Measurements from ENCODE around the gene STAB2. TPM values are rescaled to one million over a fixed set of nuclear protein-coding genes. Genes with fewer than 3 reads are reported as not detected.

The STAB2 gene
- total and polyA plus RNA-seq, 7 experiments from 2014 or later = not detected

- H3K36me3 Mint-ChIP-seq = peaks cover 0 to 4% (median 0%) of the 10 kb centered on the region in 5 donors
- intact Hi-C loops (cut with micrococcal nuclease) = no loop called here
- ATAC-seq = no peak
- no peak overlapping the region for H3K4me3 ChIP-seq (ENCODE audit: low read length)
- H3K27me3 Mint-ChIP-seq = peaks cover 0 to 14% (median 7%) of the 10 kb centered on the region in 5 donors
- no peak overlapping the region for H3K27ac Mint-ChIP-seq
- no peaks in the 10 kb centered on the region for H3K36me3 ChIP-seq (ENCODE audit: control insufficient read depth in 2 of 3, insufficient read depth in 3 of 3, low read length in 3 of 3)
- peaks cover 0 to 4% (median 0%) of the 10 kb centered on the region in 3 experiments for H3K9me3 ChIP-seq (ENCODE audit: control insufficient read depth in 2 of 3, low read length in 3 of 3)
- no peaks in the 10 kb centered on the region for H3K27me3 ChIP-seq (ENCODE audit: control insufficient read depth in 2 of 2, insufficient read depth in 2 of 2, low read length in 2 of 2)
- peaks cover 0 to 10% (median 4%) of the 10 kb centered on the region in 11 donors for H3K9me3 Mint-ChIP-seq
- H3K4me1 Mint-ChIP-seq = no peaks in the 10 kb centered on the region
- H3K27ac ChIP-seq (ENCODE audit: low read depth, low read length) = no peak overlapping the region
- H3K4me1 ChIP-seq (ENCODE audit: control insufficient read depth in 2 of 2, insufficient read depth in 2 of 2, low read length in 2 of 2) = no peaks in the 10 kb centered on the region
- DNase-seq = no peak
- no peak overlapping the region for H3K4me3 Mint-ChIP-seq
- ChIA-PET POLR2A (no interaction called here), CTCF (no interaction called here)
Observed at GRCh38 chr12:103731539-103731938, 144.5 kb downstream of the STAB2 start.

- Mint-ChIP-seq H3K36me3 (peaks cover 0 to 4% (median 0%) of the 10 kb centered on the region in 5 donors), H3K4me3 (no peak overlapping the region), H3K27me3 (peaks cover 0 to 27% (median 10%) of the 10 kb centered on the region in 5 donors), H3K9me3 (peaks cover 0 to 10% (median 5%) of the 10 kb centered on the region in 11 donors), H3K4me1 (no peaks in the 10 kb centered on the region), H3K27ac (no peak overlapping the region)
- peaks cover 0 to 4% (median 0%) of the 10 kb centered on the region in 3 experiments for H3K9me3 ChIP-seq (ENCODE audit: control insufficient read depth in 2 of 3, low read length in 3 of 3)
- no peaks in the 10 kb centered on the region for H3K27me3 ChIP-seq (ENCODE audit: control insufficient read depth in 2 of 2, insufficient read depth in 2 of 2, low read length in 2 of 2)
- CTCF ChIA-PET = no interaction called here
- no peak for DNase-seq
- POLR2A ChIA-PET = no interaction called here
- intact Hi-C loops (cut with micrococcal nuclease) = no loop called here
- H3K4me1 ChIP-seq (ENCODE audit: control insufficient read depth in 2 of 2, insufficient read depth in 2 of 2, low read length in 2 of 2) = no peaks in the 10 kb centered on the region
- no peak overlapping the region for H3K4me3 ChIP-seq (ENCODE audit: low read length)
- H3K27ac ChIP-seq (ENCODE audit: low read depth, low read length) = no peak overlapping the region
- no peaks in the 10 kb centered on the region for H3K36me3 ChIP-seq (ENCODE audit: control insufficient read depth in 2 of 3, insufficient read depth in 3 of 3, low read length in 3 of 3)
- ATAC-seq = no peak
Observed at GRCh38 chr12:103734863-103735262, 147.8 kb downstream of the STAB2 start.

GRCh38 chr12:103735291-103735690 lies 148.2 kb downstream of the STAB2 start:
- H3K4me1 Mint-ChIP-seq = no peaks in the 10 kb centered on the region
- ChIA-PET POLR2A (no interaction called here), CTCF (no interaction called here)
- peaks cover 0 to 4% (median 0%) of the 10 kb centered on the region in 3 experiments for H3K9me3 ChIP-seq (ENCODE audit: control insufficient read depth in 2 of 3, low read length in 3 of 3)
- H3K27me3 ChIP-seq (ENCODE audit: control insufficient read depth in 2 of 2, insufficient read depth in 2 of 2, low read length in 2 of 2) = no peaks in the 10 kb centered on the region
- H3K27ac ChIP-seq (ENCODE audit: low read depth, low read length) = no peak overlapping the region
- ATAC-seq (no peak), DNase-seq (no peak)
- H3K4me3 Mint-ChIP-seq = no peak overlapping the region
- intact Hi-C loops (cut with micrococcal nuclease) = no loop called here
- H3K27me3 Mint-ChIP-seq = peaks cover 0 to 27% (median 10%) of the 10 kb centered on the region in 5 donors
- no peak overlapping the region for H3K4me3 ChIP-seq (ENCODE audit: low read length)
- peaks cover 0 to 4% (median 0%) of the 10 kb centered on the region in 5 donors for H3K36me3 Mint-ChIP-seq
- H3K4me1 ChIP-seq (ENCODE audit: control insufficient read depth in 2 of 2, insufficient read depth in 2 of 2, low read length in 2 of 2) = no peaks in the 10 kb centered on the region
- H3K27ac Mint-ChIP-seq = no peak overlapping the region
- peaks cover 0 to 10% (median 5%) of the 10 kb centered on the region in 11 donors for H3K9me3 Mint-ChIP-seq
- H3K36me3 ChIP-seq (ENCODE audit: control insufficient read depth in 2 of 3, insufficient read depth in 3 of 3, low read length in 3 of 3) = no peaks in the 10 kb centered on the region

- intact Hi-C loops (cut with micrococcal nuclease) = no loop called here
- DNase-seq (no peak), ATAC-seq (no peak)
- H3K9me3 ChIP-seq (ENCODE audit: control insufficient read depth in 2 of 3, low read length in 3 of 3) = no peaks in the 10 kb centered on the region
- Mint-ChIP-seq H3K9me3 (peaks cover 0 to 5% (median 3%) of the 10 kb centered on the region in 11 donors), H3K27me3 (peaks cover 4 to 22% (median 10%) of the 10 kb centered on the region in 5 donors), H3K4me3 (no peak overlapping the region), H3K27ac (no peak overlapping the region), H3K4me1 (no peaks in the 10 kb centered on the region), H3K36me3 (peaks cover 0 to 3% (median 0%) of the 10 kb centered on the region in 5 donors)
- H3K36me3 ChIP-seq (ENCODE audit: control insufficient read depth in 2 of 3, insufficient read depth in 3 of 3, low read length in 3 of 3) = no peaks in the 10 kb centered on the region
- H3K27me3 ChIP-seq (ENCODE audit: control insufficient read depth in 2 of 2, insufficient read depth in 2 of 2, low read length in 2 of 2) = no peaks in the 10 kb centered on the region
- CTCF ChIA-PET = interaction anchor here (0.8 kb wide), 1 partner anchor 39 kb away, joined by 6 read pairs; no protein-coding TSS in a partner anchor
- no peaks in the 10 kb centered on the region for H3K4me1 ChIP-seq (ENCODE audit: control insufficient read depth in 2 of 2, insufficient read depth in 2 of 2, low read length in 2 of 2)
- no peak overlapping the region for H3K4me3 ChIP-seq (ENCODE audit: low read length)
- H3K27ac ChIP-seq (ENCODE audit: low read depth, low read length) = no peak overlapping the region
- POLR2A ChIA-PET = no interaction called here
Observed at GRCh38 chr12:103736572-103736971, 149.5 kb downstream of the STAB2 start.

GRCh38 chr12:103737881-103738280 lies 150.8 kb downstream of the STAB2 start:
- DNase-seq (no peak), ATAC-seq (no peak)
- intact Hi-C loops (cut with micrococcal nuclease) = no loop called here
- Mint-ChIP-seq H3K36me3 (no peaks in the 10 kb centered on the region), H3K4me3 (no peak overlapping the region), H3K9me3 (peaks cover 0 to 3% (median 0%) of the 10 kb centered on the region in 11 donors), H3K27ac (no peak overlapping the region), H3K27me3 (peaks cover 4 to 19% (median 15%) of the 10 kb centered on the region in 5 donors), H3K4me1 (no peaks in the 10 kb centered on the region)
- Histone ChIP-seq H3K9me3 (ENCODE audit: control insufficient read depth in 2 of 3, low read length in 3 of 3) (no peaks in the 10 kb centered on the region), H3K4me3 (ENCODE audit: low read length) (no peak overlapping the region), H3K4me1 (ENCODE audit: control insufficient read depth in 2 of 2, insufficient read depth in 2 of 2, low read length in 2 of 2) (no peaks in the 10 kb centered on the region), H3K36me3 (ENCODE audit: control insufficient read depth in 2 of 3, insufficient read depth in 3 of 3, low read length in 3 of 3) (no peaks in the 10 kb centered on the region), H3K27me3 (ENCODE audit: control insufficient read depth in 2 of 2, insufficient read depth in 2 of 2, low read length in 2 of 2) (no peaks in the 10 kb centered on the region), H3K27ac (ENCODE audit: low read depth, low read length) (no peak overlapping the region)
- ChIA-PET POLR2A (no interaction called here), CTCF (no interaction called here)

- Mint-ChIP-seq H3K27ac (no peak overlapping the region), H3K4me1 (no peaks in the 10 kb centered on the region), H3K4me3 (no peak overlapping the region), H3K27me3 (peaks cover 4 to 17% (median 15%) of the 10 kb centered on the region in 5 donors), H3K36me3 (peaks cover 0 to 4% (median 0%) of the 10 kb centered on the region in 5 donors), H3K9me3 (peaks cover 0 to 3% (median 0%) of the 10 kb centered on the region in 11 donors)
- no peak overlapping the region for H3K27ac ChIP-seq (ENCODE audit: low read depth, low read length)
- H3K4me3 ChIP-seq (ENCODE audit: low read length) = no peak overlapping the region
- H3K36me3 ChIP-seq (ENCODE audit: control insufficient read depth in 2 of 3, insufficient read depth in 3 of 3, low read length in 3 of 3) = no peaks in the 10 kb centered on the region
- ChIA-PET CTCF (no interaction called here), POLR2A (no interaction called here)
- H3K4me1 ChIP-seq (ENCODE audit: control insufficient read depth in 2 of 2, insufficient read depth in 2 of 2, low read length in 2 of 2) = no peaks in the 10 kb centered on the region
- intact Hi-C loops (cut with micrococcal nuclease) = no loop called here
- DNase-seq = no peak
- H3K27me3 ChIP-seq (ENCODE audit: control insufficient read depth in 2 of 2, insufficient read depth in 2 of 2, low read length in 2 of 2) = no peaks in the 10 kb centered on the region
- ATAC-seq = no peak
- H3K9me3 ChIP-seq (ENCODE audit: control insufficient read depth in 2 of 3, low read length in 3 of 3) = no peaks in the 10 kb centered on the region
Observed at GRCh38 chr12:103742349-103742932, 155.4 kb downstream of the STAB2 start.

GRCh38 chr12:103743788-103744187 lies 156.7 kb downstream of the STAB2 start:
- H3K9me3 ChIP-seq (ENCODE audit: control insufficient read depth in 2 of 3, low read length in 3 of 3) = no peaks in the 10 kb centered on the region
- Mint-ChIP-seq H3K4me3 (no peak overlapping the region), H3K36me3 (peaks cover 0 to 4% (median 0%) of the 10 kb centered on the region in 5 donors), H3K4me1 (no peaks in the 10 kb centered on the region), H3K27me3 (peaks cover 4 to 15% (median 5%) of the 10 kb centered on the region in 5 donors), H3K27ac (no peak overlapping the region), H3K9me3 (no peaks in the 10 kb centered on the region)
- no peak overlapping the region for H3K27ac ChIP-seq (ENCODE audit: low read depth, low read length)
- ChIA-PET POLR2A (no interaction called here), CTCF (no interaction called here)
- no peaks in the 10 kb centered on the region for H3K27me3 ChIP-seq (ENCODE audit: control insufficient read depth in 2 of 2, insufficient read depth in 2 of 2, low read length in 2 of 2)
- H3K4me1 ChIP-seq (ENCODE audit: control insufficient read depth in 2 of 2, insufficient read depth in 2 of 2, low read length in 2 of 2) = no peaks in the 10 kb centered on the region
- H3K4me3 ChIP-seq (ENCODE audit: low read length) = no peak overlapping the region
- intact Hi-C loops (cut with micrococcal nuclease) = no loop called here
- ATAC-seq (no peak), DNase-seq (no peak)
- H3K36me3 ChIP-seq (ENCODE audit: control insufficient read depth in 2 of 3, insufficient read depth in 3 of 3, low read length in 3 of 3) = no peaks in the 10 kb centered on the region
